Keratinocyte (primary cell): ENCODE measurements around the gene IDS. TPM values are rescaled to one million over a fixed set of nuclear protein-coding genes. Genes with fewer than 3 reads are reported as not detected.

Experiments used
- DNase-seq: peaks from one replicate; pipeline ENCODE4 v3.0.0-alpha.2; 2011; ENCODE audit warnings: low read depth, missing footprints, low spot score
- FAIRE-seq: peaks from 2 replicates; lab custom pipeline; 2011; peaks lifted over from hg19 to GRCh38; lab: Jason Lieb, UNC
- H2AFZ ChIP-seq: 2 replicates; pipeline ENCODE4 v1.6.0; 2012; ENCODE audit warnings: low read length, control low read depth, inconsistent platforms; ENCODE audit not compliant: control insufficient read depth
- H3K27ac ChIP-seq: 2 replicates; pipeline ENCODE4 v1.5.1; 2011; ENCODE audit warnings: low read length; ENCODE audit not compliant: control insufficient read depth, insufficient read depth
- H3K27me3 ChIP-seq: 3 replicates; pipeline ENCODE4 v1.6.0; 2011; ENCODE audit warnings: low read length; ENCODE audit not compliant: control insufficient read depth, insufficient read depth; ENCODE audit errors: extremely low read depth
- H3K36me3 ChIP-seq, 2 experiments: 2 replicates in 1 of 2; 3 replicates in 1 of 2; pipeline ENCODE4 v1.5.1; 2011; ENCODE audit warnings: low read length in 2 of 2, mild to moderate bottlenecking in 1 of 2; ENCODE audit not compliant: control insufficient read depth in 2 of 2, insufficient read depth in 2 of 2; ENCODE audit errors: extremely low read depth in 1 of 2
- H3K4me1 ChIP-seq: 3 replicates; pipeline ENCODE4 v1.5.1; 2011; ENCODE audit warnings: low read length; ENCODE audit not compliant: control insufficient read depth, insufficient read depth; ENCODE audit errors: extremely low read depth
- H3K4me2 ChIP-seq: 3 replicates; pipeline ENCODE4 v1.6.0; 2011; ENCODE audit warnings: low read depth, low read length; ENCODE audit not compliant: control insufficient read depth, insufficient read depth; ENCODE audit errors: extremely low read depth
- H3K4me3 ChIP-seq, 3 experiments: fragments of 200-600 bp in 1 of 3; sonication (generic) in 1 of 3; 2 replicates in 2 of 3; 3 replicates in 1 of 3; pipeline ENCODE4 v1.5.1; 2011 to 2016; ENCODE audit warnings: low read length in 3 of 3, mild to moderate bottlenecking in 3 of 3, control low read depth in 2 of 3, inconsistent platforms in 1 of 3, low read depth in 1 of 3, mixed read lengths in 1 of 3, mixed run types in 1 of 3, moderate library complexity in 1 of 3; ENCODE audit not compliant: control insufficient read depth in 2 of 3, insufficient read depth in 2 of 3; ENCODE audit errors: extremely low read depth in 1 of 3
- H3K79me2 ChIP-seq: 2 replicates; pipeline ENCODE4 v1.6.0; 2012; ENCODE audit warnings: low read length; ENCODE audit not compliant: control insufficient read depth, insufficient read depth
- H3K9ac ChIP-seq: 3 replicates; pipeline ENCODE4 v1.6.0; 2011; ENCODE audit warnings: low read length; ENCODE audit not compliant: control insufficient read depth, insufficient read depth; ENCODE audit errors: extremely low read depth
- H3K9me1 ChIP-seq: 3 replicates; pipeline ENCODE4 v1.6.0; 2011; ENCODE audit warnings: low read length; ENCODE audit not compliant: control insufficient read depth, insufficient read depth; ENCODE audit errors: extremely low read depth
- H3K9me3 ChIP-seq: 2 replicates; pipeline ENCODE4 v1.5.1; 2012; ENCODE audit warnings: low read depth, low read length; ENCODE audit not compliant: control insufficient read depth
- H4K20me1 ChIP-seq: 3 replicates; pipeline ENCODE4 v1.6.0; 2011; ENCODE audit warnings: low read length; ENCODE audit not compliant: control insufficient read depth, insufficient read depth; ENCODE audit errors: extremely low read depth
- EZH2 ChIP-seq: IDR thresholded peaks from one replicate; pipeline ENCODE4 v1.6.1; 2012; ENCODE audit warnings: inconsistent platforms, mild to moderate bottlenecking, low read length, moderate library complexity
- dilution Hi-C: fragments of 300-500 bp; cut with MboI; formaldehyde crosslinking; loops from one replicate; pipeline ENCODE4 v1.7.0; 2020; ENCODE audit warnings: low sequenced_read_pairs; ENCODE audit not compliant: extremely low pct_ligation_motif_present
- polyA plus RNA-seq, 5 experiments: library from polyadenylated mRNA; depleted of rRNA in 3 of 5; stranded (reverse) in 3 of 5; stranded (forward) in 1 of 5; unstranded in 1 of 5; fragments of >200 nt; gene quantifications; 1 replicate in 1 of 5; 2 replicates in 3 of 5; 3 replicates in 1 of 5; pipeline versions ENCODE4 v1.2.1 to v1.2.3, GENCODE V29; 2011 to 2012; ENCODE audit warnings: missing spikeins in 2 of 5, low read depth in 1 of 5, low replicate concordance in 1 of 5
- TF ChIP-seq, protein P1 (sequence below), 3 experiments: IDR thresholded peaks in 1 of 3; conservative IDR thresholded peaks in 1 of 3; optimal IDR thresholded peaks in 1 of 3; 2 replicates in 2 of 3; 3 replicates in 1 of 3; pipeline versions ENCODE3 to v1.5.1; 2011; ENCODE audit warnings: low read length in 3 of 3, mild to moderate bottlenecking in 3 of 3, moderate library complexity in 2 of 3, control low read depth in 1 of 3, inconsistent platforms in 1 of 3; ENCODE audit not compliant: insufficient read depth in 2 of 3; ENCODE audit errors: extremely low read depth in 1 of 3

IDS gene
- polyA plus RNA-seq, 1 donor (not counting 4 experiments of a cell fraction or from before 2014, with no cell fraction given), result 59.7 TPM

- no peak for DNase-seq
- Histone ChIP-seq H4K20me1 (no peaks in the 10 kb centered on the region), H3K27me3 (no peaks in the 10 kb centered on the region), H3K4me2 (no peak overlapping the region), H3K27ac (no peak overlapping the region), H3K9me3 (no peaks in the 10 kb centered on the region), H3K36me3 (peaks cover 9 to 12% of the 10 kb centered on the region in 2 experiments), H3K9ac (no peak overlapping the region), H3K4me1 (no peaks in the 10 kb centered on the region), H3K9me1 (no peaks in the 10 kb centered on the region), H2AFZ (no peak overlapping the region), H3K4me3 (no peak overlapping the region), H3K79me2 (no peaks in the 10 kb centered on the region)
- dilution Hi-C loops, result no loop called here
- peak; percentile 89 for FAIRE-seq
- TF ChIP-seq, protein P1, sequence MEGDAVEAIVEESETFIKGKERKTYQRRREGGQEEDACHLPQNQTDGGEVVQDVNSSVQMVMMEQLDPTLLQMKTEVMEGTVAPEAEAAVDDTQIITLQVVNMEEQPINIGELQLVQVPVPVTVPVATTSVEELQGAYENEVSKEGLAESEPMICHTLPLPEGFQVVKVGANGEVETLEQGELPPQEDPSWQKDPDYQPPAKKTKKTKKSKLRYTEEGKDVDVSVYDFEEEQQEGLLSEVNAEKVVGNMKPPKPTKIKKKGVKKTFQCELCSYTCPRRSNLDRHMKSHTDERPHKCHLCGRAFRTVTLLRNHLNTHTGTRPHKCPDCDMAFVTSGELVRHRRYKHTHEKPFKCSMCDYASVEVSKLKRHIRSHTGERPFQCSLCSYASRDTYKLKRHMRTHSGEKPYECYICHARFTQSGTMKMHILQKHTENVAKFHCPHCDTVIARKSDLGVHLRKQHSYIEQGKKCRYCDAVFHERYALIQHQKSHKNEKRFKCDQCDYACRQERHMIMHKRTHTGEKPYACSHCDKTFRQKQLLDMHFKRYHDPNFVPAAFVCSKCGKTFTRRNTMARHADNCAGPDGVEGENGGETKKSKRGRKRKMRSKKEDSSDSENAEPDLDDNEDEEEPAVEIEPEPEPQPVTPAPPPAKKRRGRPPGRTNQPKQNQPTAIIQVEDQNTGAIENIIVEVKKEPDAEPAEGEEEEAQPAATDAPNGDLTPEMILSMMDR (optimal IDR thresholded peaks at IDR 0.05 in 1 of 3, IDR thresholded peaks at IDR 0.05 in 1 of 3, conservative IDR thresholded peaks at IDR 0.05 in 1 of 3; ENCODE audit: extremely low read depth in 1 of 3, insufficient read depth in 2 of 3, low read length in 3 of 3), result peak; percentile 40 to 44 (median 42)
- no peak for TF ChIP-seq EZH2
Measured at GRCh38 chrX:149487292-149487691, 17.8 kb downstream of the IDS start.

- H3K4me3 ChIP-seq, result no peak overlapping the region
- H3K9ac ChIP-seq, result no peak overlapping the region
- FAIRE-seq (no peak), DNase-seq (no peak)
- no peak overlapping the region for H3K27ac ChIP-seq
- no peaks in the 10 kb centered on the region for H4K20me1 ChIP-seq
- H3K36me3 ChIP-seq, result peaks cover 0 to 3% of the 10 kb centered on the region in 2 experiments
- TF ChIP-seq EZH2, result no peak
- dilution Hi-C loops, result no loop called here
- H3K9me1 ChIP-seq, result no peaks in the 10 kb centered on the region
- no peak overlapping the region for H3K4me2 ChIP-seq
- H3K27me3 ChIP-seq, result no peaks in the 10 kb centered on the region
- no peak overlapping the region for H2AFZ ChIP-seq
- no peaks in the 10 kb centered on the region for H3K4me1 ChIP-seq
- no peaks in the 10 kb centered on the region for H3K9me3 ChIP-seq
- H3K79me2 ChIP-seq, result no peaks in the 10 kb centered on the region
Measured at GRCh38 chrX:149476513-149476912, 28.6 kb downstream of the IDS start.

- no peak for TF ChIP-seq EZH2
- TF ChIP-seq, protein P1 (optimal IDR thresholded peaks at IDR 0.05 in 1 of 3, IDR thresholded peaks at IDR 0.05 in 1 of 3, conservative IDR thresholded peaks at IDR 0.05 in 1 of 3; ENCODE audit: extremely low read depth in 1 of 3, insufficient read depth in 2 of 3, low read length in 3 of 3), result no peak
- dilution Hi-C loops, result no loop called here
Measured at GRCh38 chrX:149473966-149474365, 31.1 kb downstream of the IDS start.

More at GRCh38 chrX:149473966-149474365, 31.1 kb downstream of the IDS start:
- Histone ChIP-seq H3K9ac (no peak overlapping the region), H3K79me2 (no peaks in the 10 kb centered on the region), H3K27me3 (no peaks in the 10 kb centered on the region), H3K9me1 (no peaks in the 10 kb centered on the region), H3K9me3 (no peaks in the 10 kb centered on the region), H2AFZ (no peak overlapping the region), H3K4me2 (no peak overlapping the region), H3K4me3 (no peak overlapping the region), H3K4me1 (no peaks in the 10 kb centered on the region), H4K20me1 (no peaks in the 10 kb centered on the region), H3K27ac (no peak overlapping the region), H3K36me3 (no peaks in the 10 kb centered on the region)
- DNase-seq (no peak), FAIRE-seq (no peak)
